GM23338 (cell line): ENCODE data around the gene TMEM163. TPM values are rescaled to one million over a fixed set of nuclear protein-coding genes. Genes with fewer than 3 reads are reported as not detected.

ENCODE experiments used
- ATAC-seq: fragments of 200-7000 bp; cut with Tn5 transposase; 3 replicates; pipeline ENCODE4 v1.9.1; 2020
- DNase-seq: peaks from one replicate; pipeline ENCODE4 v3.0.0-alpha.2; 2015; ENCODE audit warnings: low spot score
- H2AFZ ChIP-seq: fragments of 200-600 bp; sonication (generic); 2 replicates; pipeline ENCODE4 v1.8.0; 2016; ENCODE audit warnings: antibody characterized with exemption, mild to moderate bottlenecking, moderate library complexity
- H3F3A ChIP-seq: fragments of 200-600 bp; sonication (generic); replicated peaks from 2 replicates; pipeline ENCODE4 v1.8.0; 2017; ENCODE audit warnings: antibody characterized with exemption, mixed run types, low read depth
- H3K27ac ChIP-seq: fragments of 200-600 bp; sonication (generic); 2 replicates; pipeline ENCODE4 v1.6.1; 2016; ENCODE audit warnings: low read depth
- H3K27me3 ChIP-seq: fragments of 200-600 bp; sonication (generic); 2 replicates; pipeline ENCODE4 v1.8.0; 2016; ENCODE audit warnings: mild to moderate bottlenecking, mixed run types, moderate library complexity; ENCODE audit not compliant: insufficient read depth
- H3K36me3 ChIP-seq: fragments of 200-600 bp; sonication (generic); 2 replicates; pipeline ENCODE4 v1.8.0; 2016; ENCODE audit warnings: mild to moderate bottlenecking; ENCODE audit not compliant: insufficient read depth
- H3K4me1 ChIP-seq: fragments of 200-600 bp; sonication (generic); 2 replicates; pipeline ENCODE4 v1.8.0; 2016; ENCODE audit warnings: mild to moderate bottlenecking, moderate library complexity; ENCODE audit not compliant: insufficient read depth
- H3K4me2 ChIP-seq: fragments of 200-600 bp; sonication (generic); 2 replicates; pipeline ENCODE4 v1.7.1; 2017; ENCODE audit warnings: mixed run types
- H3K4me3 ChIP-seq: fragments of 200-600 bp; sonication (generic); 2 replicates; pipeline ENCODE4 v1.6.1; 2016; ENCODE audit warnings: mixed run types
- H3K79me2 ChIP-seq: fragments of 200-600 bp; sonication (generic); replicated peaks from 2 replicates; pipeline ENCODE4 v1.8.0; 2017; ENCODE audit warnings: mild to moderate bottlenecking; ENCODE audit not compliant: insufficient read depth
- H3K9me2 ChIP-seq: fragments of 200-600 bp; sonication (generic); 2 replicates; pipeline ENCODE4 v1.8.0; 2017; ENCODE audit not compliant: insufficient read depth
- H4K20me1 ChIP-seq: fragments of 200-600 bp; sonication (generic); replicated peaks from 2 replicates; pipeline ENCODE4 v1.8.0; 2017; ENCODE audit warnings: mild to moderate bottlenecking; ENCODE audit not compliant: insufficient read depth
- H3K27ac Mint-ChIP-seq: 2 replicates; pipeline ENCODE4 v1.8.0; 2020; ENCODE audit warnings: inconsistent platforms, mild to moderate bottlenecking, moderate library complexity, mixed read lengths
- H3K27me3 Mint-ChIP-seq: 3 replicates; pipeline ENCODE4 v1.8.0; 2022; ENCODE audit warnings: low read depth, mild to moderate bottlenecking, moderate library complexity, mixed read lengths, inconsistent platforms; ENCODE audit not compliant: insufficient read depth, poor library complexity
- H3K36me3 Mint-ChIP-seq: 3 replicates; pipeline ENCODE4 v1.8.0; 2021; ENCODE audit warnings: low read depth, mild to moderate bottlenecking, inconsistent platforms, moderate library complexity, mixed read lengths
- H3K4me1 Mint-ChIP-seq: 3 replicates; pipeline ENCODE4 v1.8.0; 2020; ENCODE audit warnings: mild to moderate bottlenecking, inconsistent platforms, mixed read lengths
- H3K4me3 Mint-ChIP-seq: 3 replicates; pipeline ENCODE4 v1.8.0; 2021; ENCODE audit warnings: moderate library complexity, mild to moderate bottlenecking, inconsistent platforms, mixed read lengths
- H3K9me3 Mint-ChIP-seq: 3 replicates; pipeline ENCODE4 v1.8.0; 2020; ENCODE audit warnings: moderate library complexity, mild to moderate bottlenecking, inconsistent platforms, mixed read lengths
- CREB1 ChIP-seq: fragments of 250-450 bp; sonication (Bioruptor Pico); IDR thresholded peaks from 2 replicates; pipeline ENCODE4 v1.5.0; 2020; ENCODE audit warnings: low read depth, mild to moderate bottlenecking, moderate library complexity
- EZH2 ChIP-seq: fragments of 200-600 bp; sonication (generic); IDR thresholded peaks from one replicate; pipeline ENCODE4 v1.8.0; 2017; ENCODE audit warnings: antibody characterized with exemption, mild to moderate bottlenecking, low read depth; ENCODE audit not compliant: unreplicated experiment
- EZH2phosphoT487 ChIP-seq: fragments of 200-600 bp; sonication (generic); IDR thresholded peaks from one replicate; pipeline ENCODE4 v1.8.1; 2018; ENCODE audit warnings: antibody characterized with exemption; ENCODE audit not compliant: unreplicated experiment
- NANOG ChIP-seq: IDR thresholded peaks from 2 replicates; pipeline ENCODE4 v1.6.1; 2016; ENCODE audit warnings: antibody characterized with exemption, borderline replicate concordance
- ZNF331 ChIP-seq: fragments of 250-450 bp; sonication (Bioruptor Pico); IDR thresholded peaks from 2 replicates; pipeline ENCODE4 v1.5.0; 2020; ENCODE audit warnings: low read depth, mild to moderate bottlenecking, moderate library complexity
- polyA plus RNA-seq: library from polyadenylated mRNA; unstranded; fragments of >200 nt; fragmentation: Nextera tagmentation; extraction: Ambion mirVana; gene quantifications from 2 replicates; pipeline ENCODE4 v1.2.1, GENCODE V29; 2016
- total RNA-seq: library from RNA; depleted of rRNA; stranded (reverse); fragments of >200 nt; shearing (Covaris generic); gene quantifications from 2 replicates; pipeline ENCODE4 v1.2.3, GENCODE V29; 2014
- TF ChIP-seq, protein P1 (sequence below), 2 experiments: fragments of 200-600 bp in 1 of 2; sonication (generic) in 1 of 2; conservative IDR thresholded peaks; 2 replicates each; pipeline versions ENCODE4 v1.5.1 to v1.6.1; 2016 to 2017; ENCODE audit warnings: antibody characterized with exemption in 2 of 2, low read depth in 2 of 2, mild to moderate bottlenecking in 2 of 2, moderate library complexity in 1 of 2
- TF ChIP-seq, protein P2 (sequence below): fragments of 250-450 bp; sonication (Bioruptor Pico); IDR thresholded peaks from 2 replicates; pipeline ENCODE4 v1.5.0; 2020; ENCODE audit warnings: mild to moderate bottlenecking, moderate library complexity
- TF ChIP-seq, protein P3 (sequence below): IDR thresholded peaks from one replicate; pipeline ENCODE4 v1.6.1; 2018; ENCODE audit warnings: antibody characterized with exemption; ENCODE audit not compliant: unreplicated experiment

TMEM163 gene
- total and polyA plus RNA-seq, 2 experiments from 2014 or later, result 1.1 to 1.8 TPM

DNA sequence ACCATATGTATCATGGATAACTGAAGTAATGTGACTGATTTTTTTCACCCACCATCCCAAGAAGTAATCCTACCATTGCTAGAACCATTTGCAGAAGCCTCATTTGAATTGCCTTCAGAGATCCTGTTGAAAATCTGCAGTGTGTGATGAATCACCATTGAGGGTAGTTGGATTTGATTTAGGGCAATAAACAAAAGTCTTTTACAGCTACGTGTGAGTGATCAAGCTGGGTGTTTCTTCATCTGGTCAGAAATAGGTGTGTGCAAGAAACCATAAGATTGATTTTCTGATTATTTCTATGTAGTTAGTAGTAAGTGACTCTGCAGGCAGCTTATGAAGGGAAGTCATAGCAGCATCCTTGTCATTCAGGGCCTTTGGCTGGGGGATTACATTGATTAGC is 305.4 kb downstream of the TMEM163 start:
- H3K27ac Mint-ChIP-seq, result no peak overlapping the region
- Histone ChIP-seq H3K4me1 (peaks cover 5% of the 10 kb centered on the region; the same call in 1 of the 2 replicates), H3F3A (no peaks in the 10 kb centered on the region), H3K9me2 (no peaks in the 10 kb centered on the region), H3K36me3 (no peaks in the 10 kb centered on the region), H3K79me2 (no peaks in the 10 kb centered on the region), H3K27me3 (no peaks in the 10 kb centered on the region), H3K4me2 (no peak overlapping the region), H4K20me1 (0 out of 2 replicates have a peak, but pooled peaks cover 3% of the 10 kb centered on the region), H3K4me3 (no peak overlapping the region), H3K27ac (no peak overlapping the region), H2AFZ (no peak overlapping the region)
- peaks cover 9% of the 10 kb centered on the region; the same call in 2 of the 3 replicates for H3K4me1 Mint-ChIP-seq
- H3K9me3 Mint-ChIP-seq, result no peaks in the 10 kb centered on the region
- TF ChIP-seq, protein P1, sequence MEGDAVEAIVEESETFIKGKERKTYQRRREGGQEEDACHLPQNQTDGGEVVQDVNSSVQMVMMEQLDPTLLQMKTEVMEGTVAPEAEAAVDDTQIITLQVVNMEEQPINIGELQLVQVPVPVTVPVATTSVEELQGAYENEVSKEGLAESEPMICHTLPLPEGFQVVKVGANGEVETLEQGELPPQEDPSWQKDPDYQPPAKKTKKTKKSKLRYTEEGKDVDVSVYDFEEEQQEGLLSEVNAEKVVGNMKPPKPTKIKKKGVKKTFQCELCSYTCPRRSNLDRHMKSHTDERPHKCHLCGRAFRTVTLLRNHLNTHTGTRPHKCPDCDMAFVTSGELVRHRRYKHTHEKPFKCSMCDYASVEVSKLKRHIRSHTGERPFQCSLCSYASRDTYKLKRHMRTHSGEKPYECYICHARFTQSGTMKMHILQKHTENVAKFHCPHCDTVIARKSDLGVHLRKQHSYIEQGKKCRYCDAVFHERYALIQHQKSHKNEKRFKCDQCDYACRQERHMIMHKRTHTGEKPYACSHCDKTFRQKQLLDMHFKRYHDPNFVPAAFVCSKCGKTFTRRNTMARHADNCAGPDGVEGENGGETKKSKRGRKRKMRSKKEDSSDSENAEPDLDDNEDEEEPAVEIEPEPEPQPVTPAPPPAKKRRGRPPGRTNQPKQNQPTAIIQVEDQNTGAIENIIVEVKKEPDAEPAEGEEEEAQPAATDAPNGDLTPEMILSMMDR (conservative IDR thresholded peaks at IDR 0.05; ENCODE audit: low read depth in 2 of 2), result no peak
- TF ChIP-seq, protein P2, sequence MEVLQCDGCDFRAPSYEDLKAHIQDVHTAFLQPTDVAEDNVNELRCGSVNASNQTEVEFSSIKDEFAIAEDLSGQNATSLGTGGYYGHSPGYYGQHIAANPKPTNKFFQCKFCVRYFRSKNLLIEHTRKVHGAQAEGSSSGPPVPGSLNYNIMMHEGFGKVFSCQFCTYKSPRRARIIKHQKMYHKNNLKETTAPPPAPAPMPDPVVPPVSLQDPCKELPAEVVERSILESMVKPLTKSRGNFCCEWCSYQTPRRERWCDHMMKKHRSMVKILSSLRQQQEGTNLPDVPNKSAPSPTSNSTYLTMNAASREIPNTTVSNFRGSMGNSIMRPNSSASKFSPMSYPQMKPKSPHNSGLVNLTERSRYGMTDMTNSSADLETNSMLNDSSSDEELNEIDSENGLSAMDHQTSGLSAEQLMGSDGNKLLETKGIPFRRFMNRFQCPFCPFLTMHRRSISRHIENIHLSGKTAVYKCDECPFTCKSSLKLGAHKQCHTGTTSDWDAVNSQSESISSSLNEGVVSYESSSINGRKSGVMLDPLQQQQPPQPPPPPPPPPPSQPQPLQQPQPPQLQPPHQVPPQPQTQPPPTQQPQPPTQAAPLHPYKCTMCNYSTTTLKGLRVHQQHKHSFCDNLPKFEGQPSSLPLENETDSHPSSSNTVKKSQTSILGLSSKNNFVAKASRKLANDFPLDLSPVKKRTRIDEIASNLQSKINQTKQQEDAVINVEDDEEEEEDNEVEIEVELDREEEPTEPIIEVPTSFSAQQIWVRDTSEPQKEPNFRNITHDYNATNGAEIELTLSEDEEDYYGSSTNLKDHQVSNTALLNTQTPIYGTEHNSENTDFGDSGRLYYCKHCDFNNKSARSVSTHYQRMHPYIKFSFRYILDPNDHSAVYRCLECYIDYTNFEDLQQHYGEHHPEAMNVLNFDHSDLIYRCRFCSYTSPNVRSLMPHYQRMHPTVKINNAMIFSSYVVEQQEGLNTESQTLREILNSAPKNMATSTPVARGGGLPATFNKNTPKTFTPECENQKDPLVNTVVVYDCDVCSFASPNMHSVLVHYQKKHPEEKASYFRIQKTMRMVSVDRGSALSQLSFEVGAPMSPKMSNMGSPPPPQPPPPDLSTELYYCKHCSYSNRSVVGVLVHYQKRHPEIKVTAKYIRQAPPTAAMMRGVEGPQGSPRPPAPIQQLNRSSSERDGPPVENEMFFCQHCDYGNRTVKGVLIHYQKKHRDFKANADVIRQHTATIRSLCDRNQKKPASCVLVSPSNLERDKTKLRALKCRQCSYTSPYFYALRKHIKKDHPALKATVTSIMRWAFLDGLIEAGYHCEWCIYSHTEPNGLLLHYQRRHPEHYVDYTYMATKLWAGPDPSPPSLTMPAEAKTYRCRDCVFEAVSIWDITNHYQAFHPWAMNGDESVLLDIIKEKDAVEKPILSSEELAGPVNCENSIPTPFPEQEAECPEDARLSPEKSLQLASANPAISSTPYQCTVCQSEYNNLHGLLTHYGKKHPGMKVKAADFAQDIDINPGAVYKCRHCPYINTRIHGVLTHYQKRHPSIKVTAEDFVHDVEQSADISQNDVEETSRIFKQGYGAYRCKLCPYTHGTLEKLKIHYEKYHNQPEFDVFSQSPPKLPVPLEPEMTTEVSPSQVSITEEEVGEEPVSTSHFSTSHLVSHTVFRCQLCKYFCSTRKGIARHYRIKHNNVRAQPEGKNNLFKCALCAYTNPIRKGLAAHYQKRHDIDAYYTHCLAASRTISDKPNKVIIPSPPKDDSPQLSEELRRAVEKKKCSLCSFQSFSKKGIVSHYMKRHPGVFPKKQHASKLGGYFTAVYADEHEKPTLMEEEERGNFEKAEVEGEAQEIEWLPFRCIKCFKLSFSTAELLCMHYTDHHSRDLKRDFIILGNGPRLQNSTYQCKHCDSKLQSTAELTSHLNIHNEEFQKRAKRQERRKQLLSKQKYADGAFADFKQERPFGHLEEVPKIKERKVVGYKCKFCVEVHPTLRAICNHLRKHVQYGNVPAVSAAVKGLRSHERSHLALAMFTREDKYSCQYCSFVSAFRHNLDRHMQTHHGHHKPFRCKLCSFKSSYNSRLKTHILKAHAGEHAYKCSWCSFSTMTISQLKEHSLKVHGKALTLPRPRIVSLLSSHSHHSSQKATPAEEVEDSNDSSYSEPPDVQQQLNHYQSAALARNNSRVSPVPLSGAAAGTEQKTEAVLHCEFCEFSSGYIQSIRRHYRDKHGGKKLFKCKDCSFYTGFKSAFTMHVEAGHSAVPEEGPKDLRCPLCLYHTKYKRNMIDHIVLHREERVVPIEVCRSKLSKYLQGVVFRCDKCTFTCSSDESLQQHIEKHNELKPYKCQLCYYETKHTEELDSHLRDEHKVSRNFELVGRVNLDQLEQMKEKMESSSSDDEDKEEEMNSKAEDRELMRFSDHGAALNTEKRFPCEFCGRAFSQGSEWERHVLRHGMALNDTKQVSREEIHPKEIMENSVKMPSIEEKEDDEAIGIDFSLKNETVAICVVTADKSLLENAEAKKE (CRISPR knock-in tag), result no peak
- TF ChIP-seq EZH2 (no peak), ZNF331 (CRISPR knock-in tag) (no peak), NANOG (no peak), EZH2phosphoT487 (no peak), CREB1 (CRISPR knock-in tag) (no peak)
- TF ChIP-seq, protein P3, sequence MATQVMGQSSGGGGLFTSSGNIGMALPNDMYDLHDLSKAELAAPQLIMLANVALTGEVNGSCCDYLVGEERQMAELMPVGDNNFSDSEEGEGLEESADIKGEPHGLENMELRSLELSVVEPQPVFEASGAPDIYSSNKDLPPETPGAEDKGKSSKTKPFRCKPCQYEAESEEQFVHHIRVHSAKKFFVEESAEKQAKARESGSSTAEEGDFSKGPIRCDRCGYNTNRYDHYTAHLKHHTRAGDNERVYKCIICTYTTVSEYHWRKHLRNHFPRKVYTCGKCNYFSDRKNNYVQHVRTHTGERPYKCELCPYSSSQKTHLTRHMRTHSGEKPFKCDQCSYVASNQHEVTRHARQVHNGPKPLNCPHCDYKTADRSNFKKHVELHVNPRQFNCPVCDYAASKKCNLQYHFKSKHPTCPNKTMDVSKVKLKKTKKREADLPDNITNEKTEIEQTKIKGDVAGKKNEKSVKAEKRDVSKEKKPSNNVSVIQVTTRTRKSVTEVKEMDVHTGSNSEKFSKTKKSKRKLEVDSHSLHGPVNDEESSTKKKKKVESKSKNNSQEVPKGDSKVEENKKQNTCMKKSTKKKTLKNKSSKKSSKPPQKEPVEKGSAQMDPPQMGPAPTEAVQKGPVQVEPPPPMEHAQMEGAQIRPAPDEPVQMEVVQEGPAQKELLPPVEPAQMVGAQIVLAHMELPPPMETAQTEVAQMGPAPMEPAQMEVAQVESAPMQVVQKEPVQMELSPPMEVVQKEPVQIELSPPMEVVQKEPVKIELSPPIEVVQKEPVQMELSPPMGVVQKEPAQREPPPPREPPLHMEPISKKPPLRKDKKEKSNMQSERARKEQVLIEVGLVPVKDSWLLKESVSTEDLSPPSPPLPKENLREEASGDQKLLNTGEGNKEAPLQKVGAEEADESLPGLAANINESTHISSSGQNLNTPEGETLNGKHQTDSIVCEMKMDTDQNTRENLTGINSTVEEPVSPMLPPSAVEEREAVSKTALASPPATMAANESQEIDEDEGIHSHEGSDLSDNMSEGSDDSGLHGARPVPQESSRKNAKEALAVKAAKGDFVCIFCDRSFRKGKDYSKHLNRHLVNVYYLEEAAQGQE, result no peak
- DNase-seq (no peak), ATAC-seq (no peak)
- H3K4me3 Mint-ChIP-seq, result no peak overlapping the region
- H3K36me3 Mint-ChIP-seq, result no peaks in the 10 kb centered on the region
- peaks cover 2% of the 10 kb centered on the region for H3K27me3 Mint-ChIP-seq
